ENCODE results near the gene KCTD20.

Gene KCTD20

DNA sequence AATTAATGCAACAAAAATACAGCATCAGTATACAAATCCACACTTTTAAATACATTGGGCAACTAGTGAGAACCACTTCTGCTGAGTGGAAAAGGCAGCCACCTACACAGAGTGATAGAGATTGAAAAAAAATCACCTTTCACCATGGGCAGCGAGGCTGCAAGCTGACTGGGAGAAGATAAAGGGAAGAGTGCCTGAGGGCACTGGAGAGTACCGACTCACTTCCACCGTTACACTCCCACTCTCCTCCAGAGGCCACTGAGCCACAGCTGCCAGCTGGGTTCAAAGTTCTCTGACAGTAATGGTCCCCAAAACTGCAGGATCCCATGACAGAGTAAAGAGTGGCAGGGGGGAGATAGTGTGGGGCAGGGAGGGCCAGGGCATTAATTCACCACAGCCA, 24.2 kb upstream of the KCTD20 start:
- no peak for DNase-seq (ENCODE audit: low read depth, low spot score)

DNA sequence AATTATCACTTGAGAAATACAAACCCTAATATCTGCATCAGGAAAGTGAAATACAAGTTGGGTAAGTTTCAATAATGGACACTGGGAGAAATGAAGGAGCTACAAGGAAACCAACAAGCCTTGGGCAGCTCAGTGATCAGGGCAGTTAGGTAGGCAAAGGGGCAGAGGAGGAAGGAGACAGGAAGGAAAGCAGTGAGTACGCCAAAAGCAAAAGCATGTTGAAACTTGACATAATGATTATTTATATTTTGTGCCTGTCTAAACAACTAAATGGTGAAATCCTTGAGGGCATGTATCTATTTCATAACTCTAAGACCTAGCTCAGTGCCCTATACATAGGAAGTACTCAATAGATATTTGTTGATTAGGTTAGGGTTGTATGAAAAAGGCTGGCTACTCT, 23.5 kb upstream of the KCTD20 start:
- no peaks in the 10 kb centered on the region for H3K9me3 ChIP-seq (ENCODE audit: insufficient read depth, low read length)
- no peak overlapping the region for H3K9ac ChIP-seq (ENCODE audit: insufficient read length, low read depth)
- H3K4me1 ChIP-seq (ENCODE audit: insufficient read depth, insufficient read length), result no peaks in the 10 kb centered on the region
- H3K4me3 ChIP-seq (ENCODE audit: insufficient read length, low read depth), result no peak overlapping the region
- H3K27me3 ChIP-seq (ENCODE audit: insufficient read depth, insufficient read length), result no peaks in the 10 kb centered on the region
- DNase-seq (ENCODE audit: low read depth, low spot score), result no peak
- no peaks in the 10 kb centered on the region for H3K36me3 ChIP-seq (ENCODE audit: insufficient read depth, insufficient read length, low read length)
- TF ChIP-seq ZNF274 (IDR thresholded peaks at IDR 0.05; ENCODE audit: low read depth, low read length), result no peak
- no peak for TF ChIP-seq SUZ12 (IDR thresholded peaks at IDR 0.05; ENCODE audit: extremely low read depth, insufficient read depth, insufficient read length)
- no peak for TF ChIP-seq YY1 (IDR thresholded peaks at IDR 0.05; ENCODE audit: insufficient read depth, insufficient read length)

More for the DNA sequence above, 24.2 kb upstream of the KCTD20 start:
- H3K9me3 ChIP-seq (ENCODE audit: insufficient read depth, low read length), result peaks cover 2% of the 10 kb centered on the region; the same call in 1 of the 2 replicates
- H3K9ac ChIP-seq (ENCODE audit: insufficient read length, low read depth), result no peak overlapping the region
- H3K36me3 ChIP-seq (ENCODE audit: insufficient read depth, insufficient read length, low read length), result no peaks in the 10 kb centered on the region
- H3K27me3 ChIP-seq (ENCODE audit: insufficient read depth, insufficient read length), result no peaks in the 10 kb centered on the region
- TF ChIP-seq ZNF274 (IDR thresholded peaks at IDR 0.05; ENCODE audit: low read depth, low read length), result no peak
- TF ChIP-seq SUZ12 (IDR thresholded peaks at IDR 0.05; ENCODE audit: extremely low read depth, insufficient read depth, insufficient read length), result no peak
- no peak for TF ChIP-seq YY1 (IDR thresholded peaks at IDR 0.05; ENCODE audit: insufficient read depth, insufficient read length)
- H3K4me3 ChIP-seq (ENCODE audit: insufficient read length, low read depth), result no peak overlapping the region
- H3K4me1 ChIP-seq (ENCODE audit: insufficient read depth, insufficient read length), result no peaks in the 10 kb centered on the region

DNA sequence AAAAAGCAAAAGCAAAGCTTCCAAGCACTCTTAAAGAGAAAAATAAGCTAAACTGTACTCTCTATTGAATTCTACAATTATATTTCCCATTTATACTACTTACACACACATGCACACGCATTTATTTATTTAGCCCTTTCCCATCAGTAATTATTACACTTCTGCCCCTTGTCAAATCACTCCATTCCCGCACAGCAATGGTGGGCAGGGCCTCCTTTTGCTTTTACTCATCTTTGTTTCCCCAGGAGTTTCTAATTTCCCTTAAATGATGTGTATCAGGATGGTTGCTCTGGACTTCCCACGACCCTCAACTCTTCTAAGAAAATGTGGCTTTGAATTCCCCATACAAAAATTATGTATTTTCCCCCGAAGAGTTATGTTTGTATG, 20.1 kb upstream of the KCTD20 start:
- Histone ChIP-seq H3K9ac (ENCODE audit: insufficient read length, low read depth) (no peak overlapping the region), H3K36me3 (ENCODE audit: insufficient read depth, insufficient read length, low read length) (no peaks in the 10 kb centered on the region), H3K27me3 (ENCODE audit: insufficient read depth, insufficient read length) (no peaks in the 10 kb centered on the region), H3K9me3 (ENCODE audit: insufficient read depth, low read length) (no peaks in the 10 kb centered on the region), H3K4me3 (ENCODE audit: insufficient read length, low read depth) (no peak overlapping the region), H3K4me1 (ENCODE audit: insufficient read depth, insufficient read length) (no peaks in the 10 kb centered on the region)
- no peak for DNase-seq (ENCODE audit: low read depth, low spot score)
- TF ChIP-seq YY1 (IDR thresholded peaks at IDR 0.05; ENCODE audit: insufficient read depth, insufficient read length) (no peak), SUZ12 (IDR thresholded peaks at IDR 0.05; ENCODE audit: extremely low read depth, insufficient read depth, insufficient read length) (no peak), ZNF274 (IDR thresholded peaks at IDR 0.05; ENCODE audit: low read depth, low read length) (no peak)

DNA sequence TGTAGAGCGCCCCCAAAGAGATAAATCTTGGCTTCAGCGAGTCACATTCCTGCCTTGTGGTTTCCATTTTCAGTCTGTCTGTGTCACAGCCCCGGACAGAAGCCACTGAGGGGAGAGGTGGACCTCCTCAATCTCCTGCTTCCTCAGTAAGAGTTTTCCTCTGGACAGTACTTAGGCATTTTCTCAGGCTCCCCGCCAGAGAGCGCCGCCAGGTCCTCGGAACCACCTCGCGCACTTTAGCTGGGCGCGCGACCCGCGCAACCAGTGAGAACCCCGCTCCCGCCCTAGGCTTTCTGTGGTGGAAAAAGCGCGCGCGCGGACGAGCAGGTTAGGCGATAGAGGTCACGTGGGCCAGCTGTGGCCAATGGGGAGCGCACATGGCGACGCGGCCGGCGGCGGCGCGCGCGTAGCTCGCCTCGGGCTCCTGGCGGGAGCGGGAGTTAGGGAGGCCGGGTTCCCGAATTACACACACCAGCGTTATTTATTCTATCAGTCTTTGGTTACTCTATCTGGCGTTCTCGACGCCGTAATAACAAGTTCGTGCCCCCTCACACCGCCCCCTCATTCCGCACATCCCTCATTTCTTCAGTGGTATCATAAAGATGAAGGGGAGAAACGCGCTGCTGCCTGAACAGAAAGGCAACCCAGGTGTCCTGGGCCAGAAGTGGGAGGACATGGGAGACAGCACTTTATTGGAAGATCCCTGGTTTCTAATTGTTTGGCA, 19.5 kb upstream of the KCTD20 start:
- H3K4me3 ChIP-seq (ENCODE audit: insufficient read length, low read depth), result peak overlapping the region; percentile 50
- peak overlapping the region; percentile 74 for H3K9ac ChIP-seq (ENCODE audit: insufficient read length, low read depth)
- no peaks in the 10 kb centered on the region for H3K36me3 ChIP-seq (ENCODE audit: insufficient read depth, insufficient read length, low read length)
- no peaks in the 10 kb centered on the region for H3K27me3 ChIP-seq (ENCODE audit: insufficient read depth, insufficient read length)
- TF ChIP-seq YY1 (IDR thresholded peaks at IDR 0.05; ENCODE audit: insufficient read depth, insufficient read length), result no peak
- TF ChIP-seq ZNF274 (IDR thresholded peaks at IDR 0.05; ENCODE audit: low read depth, low read length), result no peak
- TF ChIP-seq SUZ12 (IDR thresholded peaks at IDR 0.05; ENCODE audit: extremely low read depth, insufficient read depth, insufficient read length), result no peak
- H3K4me1 ChIP-seq (ENCODE audit: insufficient read depth, insufficient read length), result no peaks in the 10 kb centered on the region
- peak; percentile 94 for DNase-seq (ENCODE audit: low read depth, low spot score)
- no peaks in the 10 kb centered on the region for H3K9me3 ChIP-seq (ENCODE audit: insufficient read depth, low read length)

DNA sequence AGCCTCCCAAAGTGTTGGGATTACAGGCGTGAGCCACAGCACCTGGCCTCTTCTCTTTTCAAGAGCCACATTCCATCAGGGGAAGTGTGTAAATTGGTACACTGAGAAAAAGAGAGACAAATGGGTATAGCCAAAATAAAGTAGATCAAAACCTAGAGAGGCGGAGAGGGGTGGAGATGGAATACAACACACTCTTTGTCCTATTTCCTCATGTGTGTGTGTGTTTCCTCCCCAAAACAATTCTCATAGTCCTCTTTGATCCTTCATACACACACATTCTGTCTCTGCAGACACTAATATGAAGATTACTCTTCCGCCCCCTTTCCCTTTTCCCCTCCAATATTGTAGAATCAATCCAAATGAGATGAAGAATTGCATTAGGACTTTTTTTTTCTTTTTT, 16.2 kb upstream of the KCTD20 start:
- no peak for DNase-seq (ENCODE audit: low read depth, low spot score)
- H3K27me3 ChIP-seq (ENCODE audit: insufficient read depth, insufficient read length), result no peaks in the 10 kb centered on the region
- H3K9me3 ChIP-seq (ENCODE audit: insufficient read depth, low read length), result no peaks in the 10 kb centered on the region
- TF ChIP-seq YY1 (IDR thresholded peaks at IDR 0.05; ENCODE audit: insufficient read depth, insufficient read length) (no peak), ZNF274 (IDR thresholded peaks at IDR 0.05; ENCODE audit: low read depth, low read length) (no peak), SUZ12 (IDR thresholded peaks at IDR 0.05; ENCODE audit: extremely low read depth, insufficient read depth, insufficient read length) (no peak)
- no peak overlapping the region for H3K4me3 ChIP-seq (ENCODE audit: insufficient read length, low read depth)
- H3K9ac ChIP-seq (ENCODE audit: insufficient read length, low read depth), result no peak overlapping the region
- H3K4me1 ChIP-seq (ENCODE audit: insufficient read depth, insufficient read length), result no peaks in the 10 kb centered on the region
- H3K36me3 ChIP-seq (ENCODE audit: insufficient read depth, insufficient read length, low read length), result no peaks in the 10 kb centered on the region

DNA sequence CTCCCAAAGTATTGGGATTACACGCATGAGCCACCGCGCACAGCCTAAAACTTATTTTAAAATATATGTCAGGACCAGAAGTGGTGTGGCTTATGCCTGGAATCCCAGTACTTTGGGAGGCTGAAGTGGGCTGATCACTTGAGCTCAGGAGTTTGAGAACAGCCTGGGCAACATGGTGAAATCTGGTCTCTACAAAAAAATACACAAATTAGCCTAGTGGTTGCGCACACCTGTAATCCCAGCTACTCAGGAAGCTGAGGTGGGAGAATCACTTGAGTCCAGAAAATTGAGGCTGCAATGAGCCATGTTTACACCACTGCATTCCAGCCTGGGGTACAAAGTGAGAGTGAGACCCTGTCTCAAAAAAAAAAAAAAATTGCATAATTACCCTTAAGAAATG, 13.9 kb upstream of the KCTD20 start:
- H3K9me3 ChIP-seq (ENCODE audit: insufficient read depth, low read length), result no peaks in the 10 kb centered on the region
- TF ChIP-seq SUZ12 (IDR thresholded peaks at IDR 0.05; ENCODE audit: extremely low read depth, insufficient read depth, insufficient read length) (no peak), YY1 (IDR thresholded peaks at IDR 0.05; ENCODE audit: insufficient read depth, insufficient read length) (no peak), ZNF274 (IDR thresholded peaks at IDR 0.05; ENCODE audit: low read depth, low read length) (no peak)
- no peak overlapping the region for H3K9ac ChIP-seq (ENCODE audit: insufficient read length, low read depth)
- H3K36me3 ChIP-seq (ENCODE audit: insufficient read depth, insufficient read length, low read length), result no peaks in the 10 kb centered on the region
- H3K4me3 ChIP-seq (ENCODE audit: insufficient read length, low read depth), result no peak overlapping the region
- no peak for DNase-seq (ENCODE audit: low read depth, low spot score)
- no peaks in the 10 kb centered on the region for H3K27me3 ChIP-seq (ENCODE audit: insufficient read depth, insufficient read length)
- H3K4me1 ChIP-seq (ENCODE audit: insufficient read depth, insufficient read length), result no peaks in the 10 kb centered on the region

DNA sequence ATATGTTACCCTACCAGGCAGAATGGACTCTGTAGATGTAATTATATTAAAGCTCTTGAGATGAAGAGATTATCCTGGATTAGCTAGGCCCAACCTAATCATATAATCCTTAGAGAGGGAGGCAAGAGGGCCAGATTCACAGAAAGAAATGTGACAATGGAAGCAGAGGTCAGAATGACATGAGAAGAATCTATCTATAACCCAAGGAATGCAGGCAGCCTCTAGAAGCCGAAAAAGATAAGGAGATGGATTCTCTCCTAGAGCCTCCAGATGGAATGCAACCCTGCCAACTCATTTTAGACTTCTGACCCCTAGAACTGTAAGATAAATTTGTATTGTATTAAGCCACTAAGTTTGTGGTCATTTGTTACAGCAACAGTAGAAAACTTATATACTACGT, 12.4 kb upstream of the KCTD20 start:
- no peak for TF ChIP-seq ZNF274 (IDR thresholded peaks at IDR 0.05; ENCODE audit: low read depth, low read length)
- TF ChIP-seq SUZ12 (IDR thresholded peaks at IDR 0.05; ENCODE audit: extremely low read depth, insufficient read depth, insufficient read length), result no peak
- no peak for TF ChIP-seq YY1 (IDR thresholded peaks at IDR 0.05; ENCODE audit: insufficient read depth, insufficient read length)
- no peaks in the 10 kb centered on the region for H3K27me3 ChIP-seq (ENCODE audit: insufficient read depth, insufficient read length)
- no peak overlapping the region for H3K4me3 ChIP-seq (ENCODE audit: insufficient read length, low read depth)
- H3K9ac ChIP-seq (ENCODE audit: insufficient read length, low read depth), result no peak overlapping the region
- H3K9me3 ChIP-seq (ENCODE audit: insufficient read depth, low read length), result no peaks in the 10 kb centered on the region
- DNase-seq (ENCODE audit: low read depth, low spot score), result no peak
- no peaks in the 10 kb centered on the region for H3K4me1 ChIP-seq (ENCODE audit: insufficient read depth, insufficient read length)
- no peaks in the 10 kb centered on the region for H3K36me3 ChIP-seq (ENCODE audit: insufficient read depth, insufficient read length, low read length)

Measured in NT2/D1 (cell line).